Measurements from ENCODE around the gene BANF2. TPM values are rescaled to one million over a fixed set of nuclear protein-coding genes. Genes with fewer than 3 reads are reported as not detected.

Gene BANF2
- total RNA-seq, 1 donor from 2014 or later, result not detected

DNA sequence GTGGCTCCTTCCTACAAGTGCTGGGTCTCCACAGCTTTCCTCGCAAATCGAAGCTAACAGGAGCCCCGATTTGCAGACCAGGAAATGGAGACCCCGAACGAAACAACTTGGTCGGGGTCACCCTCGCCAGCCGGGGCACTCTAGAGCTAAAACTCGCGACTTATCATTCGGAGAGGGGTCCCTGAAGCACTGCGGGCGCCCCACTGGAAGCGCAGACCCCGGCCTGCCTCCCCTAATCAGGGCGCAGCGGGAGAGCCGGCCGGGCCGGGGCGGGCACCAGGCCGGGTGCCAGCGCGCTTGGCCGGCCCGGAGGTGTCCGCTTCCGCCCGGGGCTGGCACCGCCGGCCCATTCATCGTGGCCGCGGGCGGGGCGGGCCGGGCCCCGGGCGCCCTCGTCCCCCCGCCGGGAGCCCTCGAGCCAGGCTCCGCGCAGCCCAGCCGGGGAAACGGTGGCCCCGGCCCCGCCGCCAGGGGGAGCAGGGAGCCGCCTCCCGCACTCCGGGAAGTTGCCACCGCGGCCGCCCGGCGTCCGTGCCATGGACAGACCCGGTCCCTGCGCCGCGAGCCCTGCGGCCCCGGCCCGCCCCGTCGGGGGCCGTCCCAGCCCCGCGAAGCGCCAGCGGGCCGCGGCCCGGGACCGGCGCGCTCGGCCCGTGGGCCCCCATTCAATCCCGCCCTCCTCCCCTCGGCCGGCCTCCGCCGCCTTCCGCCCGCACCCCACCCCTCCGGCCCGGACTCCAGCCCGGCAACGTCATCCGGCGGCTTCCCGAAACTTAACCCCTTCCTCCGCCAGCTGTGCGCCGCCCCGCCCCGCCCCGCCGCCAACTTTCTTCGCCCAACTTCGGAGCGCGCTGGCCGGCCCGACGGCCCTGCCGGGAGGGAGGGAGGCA is 18.7 kb upstream of the BANF2 start:
- peak overlapping the region; percentile 89 for H3K4me3 Mint-ChIP-seq (ENCODE audit: low read depth)
- peak overlapping the region; percentile 97 for H3K27ac Mint-ChIP-seq
- peaks cover 51% of the 10 kb centered on the region for H3K4me1 Mint-ChIP-seq (ENCODE audit: low read depth)
- peaks cover under 1% of the 10 kb centered on the region for H3K27me3 Mint-ChIP-seq
- peaks cover under 1% of the 10 kb centered on the region for H3K9me3 Mint-ChIP-seq (ENCODE audit: low read depth)
- TF ChIP-seq, protein P1, sequence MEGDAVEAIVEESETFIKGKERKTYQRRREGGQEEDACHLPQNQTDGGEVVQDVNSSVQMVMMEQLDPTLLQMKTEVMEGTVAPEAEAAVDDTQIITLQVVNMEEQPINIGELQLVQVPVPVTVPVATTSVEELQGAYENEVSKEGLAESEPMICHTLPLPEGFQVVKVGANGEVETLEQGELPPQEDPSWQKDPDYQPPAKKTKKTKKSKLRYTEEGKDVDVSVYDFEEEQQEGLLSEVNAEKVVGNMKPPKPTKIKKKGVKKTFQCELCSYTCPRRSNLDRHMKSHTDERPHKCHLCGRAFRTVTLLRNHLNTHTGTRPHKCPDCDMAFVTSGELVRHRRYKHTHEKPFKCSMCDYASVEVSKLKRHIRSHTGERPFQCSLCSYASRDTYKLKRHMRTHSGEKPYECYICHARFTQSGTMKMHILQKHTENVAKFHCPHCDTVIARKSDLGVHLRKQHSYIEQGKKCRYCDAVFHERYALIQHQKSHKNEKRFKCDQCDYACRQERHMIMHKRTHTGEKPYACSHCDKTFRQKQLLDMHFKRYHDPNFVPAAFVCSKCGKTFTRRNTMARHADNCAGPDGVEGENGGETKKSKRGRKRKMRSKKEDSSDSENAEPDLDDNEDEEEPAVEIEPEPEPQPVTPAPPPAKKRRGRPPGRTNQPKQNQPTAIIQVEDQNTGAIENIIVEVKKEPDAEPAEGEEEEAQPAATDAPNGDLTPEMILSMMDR (IDR thresholded peaks at IDR 0.05; ENCODE audit: unreplicated experiment), result peak; percentile 75
- peaks cover 9% of the 10 kb centered on the region for H3K36me3 Mint-ChIP-seq (ENCODE audit: insufficient read depth)
- DNase-seq (ENCODE audit: low spot score, unreplicated experiment), result peak; percentile 86

GRCh38 chr20:17681726-17682102 is 18.1 kb upstream of the BANF2 start:
- DNase-seq (ENCODE audit: low spot score, unreplicated experiment), result no peak
- TF ChIP-seq, protein P1 (IDR thresholded peaks at IDR 0.05; ENCODE audit: unreplicated experiment), result no peak
- Mint-ChIP-seq H3K36me3 (ENCODE audit: insufficient read depth) (peaks cover 7% of the 10 kb centered on the region), H3K27ac (no peak overlapping the region), H3K27me3 (peaks cover 4% of the 10 kb centered on the region), H3K4me3 (ENCODE audit: low read depth) (peak overlapping the region; percentile 80), H3K9me3 (ENCODE audit: low read depth) (peaks cover 6% of the 10 kb centered on the region), H3K4me1 (ENCODE audit: low read depth) (peaks cover 50% of the 10 kb centered on the region)

- peak; percentile 98 for DNase-seq (ENCODE audit: low spot score, unreplicated experiment)
- TF ChIP-seq, protein P1 (IDR thresholded peaks at IDR 0.05; ENCODE audit: unreplicated experiment), result peak; percentile 73
- Mint-ChIP-seq H3K4me1 (ENCODE audit: low read depth) (peaks cover 49% of the 10 kb centered on the region), H3K27me3 (peaks cover 10% of the 10 kb centered on the region), H3K27ac (peak within 1 kb of the TSS; percentile 79), H3K36me3 (ENCODE audit: insufficient read depth) (peaks cover 7% of the 10 kb centered on the region), H3K9me3 (ENCODE audit: low read depth) (peaks cover 11% of the 10 kb centered on the region), H3K4me3 (ENCODE audit: low read depth) (peak within 1 kb of the TSS; percentile 80)
Observed at GRCh38 chr20:17682103-17682888, 17.5 kb upstream of the BANF2 start, which contains the start of gene RRBP1. TSS of gene RRBP1 (minus strand) at chr20:17682242. CDS start at chr20:17660507, 21,735 bp downstream.

GRCh38 chr20:17682889-17683198 is 16.9 kb upstream of the BANF2 start:
- Mint-ChIP-seq H3K27ac (peak overlapping the region; percentile 57), H3K27me3 (peaks cover 14% of the 10 kb centered on the region), H3K4me3 (ENCODE audit: low read depth) (peak overlapping the region; percentile 74), H3K36me3 (ENCODE audit: insufficient read depth) (peaks cover 10% of the 10 kb centered on the region), H3K9me3 (ENCODE audit: low read depth) (peaks cover 17% of the 10 kb centered on the region), H3K4me1 (ENCODE audit: low read depth) (peaks cover 43% of the 10 kb centered on the region)
- no peak for DNase-seq (ENCODE audit: low spot score, unreplicated experiment)
- TF ChIP-seq, protein P1 (IDR thresholded peaks at IDR 0.05; ENCODE audit: unreplicated experiment), result no peak

Measured in progenitor cell of endocrine pancreas (in vitro differentiated cells).